SU-DHL-6 (cell line): Measurements from ENCODE around the gene CLPX.

Source experiments
- H2AFZ ChIP-seq: fragments of 200-600 bp; sonication (generic); 2 replicates; pipeline ENCODE4 v1.6.1; 2014; ENCODE audit warnings: low read depth, mild to moderate bottlenecking, moderate library complexity, mixed read lengths, antibody characterized with exemption, low read length; ENCODE audit not compliant: severe bottlenecking
- H3F3A ChIP-seq: fragments of 200-600 bp; shearing (Covaris generic); 2 replicates; pipeline ENCODE4 v1.6.0; 2016; ENCODE audit warnings: antibody characterized with exemption, mild to moderate bottlenecking; ENCODE audit not compliant: insufficient read depth
- H3K27ac ChIP-seq: fragments of 200-600 bp; sonication (generic); 2 replicates; pipeline ENCODE4 v1.5.1; 2016; ENCODE audit warnings: low read depth, mild to moderate bottlenecking, low read length, moderate library complexity, mixed read lengths
- H3K27me3 ChIP-seq: fragments of 200-600 bp; sonication (generic), shearing (Covaris generic); 2 replicates; pipeline ENCODE4 v1.6.0; 2014; ENCODE audit warnings: mild to moderate bottlenecking, low read length
- H3K36me3 ChIP-seq: fragments of 200-600 bp; sonication (generic); 2 replicates; pipeline ENCODE4 v1.6.1; 2014; ENCODE audit warnings: mild to moderate bottlenecking, low read length, mixed read lengths
- H3K4me2 ChIP-seq: fragments of 300-600, 200-600 bp; shearing (Covaris generic), sonication (generic); 2 replicates; pipeline ENCODE4 v1.6.0; 2014; ENCODE audit warnings: low read length, low read depth, mild to moderate bottlenecking; ENCODE audit not compliant: poor library complexity, severe bottlenecking
- H3K4me3 ChIP-seq: fragments of 200-600 bp; sonication (generic); 2 replicates; pipeline ENCODE4 v1.5.1; 2014; ENCODE audit warnings: antibody characterized with exemption, low read length, mild to moderate bottlenecking, mixed read lengths; ENCODE audit not compliant: insufficient read depth, poor library complexity, severe bottlenecking
- H3K79me2 ChIP-seq: fragments of 200-600 bp; sonication (generic); 2 replicates; pipeline ENCODE4 v1.6.1; 2014; ENCODE audit warnings: mild to moderate bottlenecking, low read length, moderate library complexity; ENCODE audit not compliant: insufficient read depth
- H3K9ac ChIP-seq: fragments of 200-600 bp; sonication (generic); 2 replicates; pipeline ENCODE4 v1.7.0; 2014; ENCODE audit warnings: mild to moderate bottlenecking, low read length
- H3K9me2 ChIP-seq: fragments of 200-600 bp; sonication (generic); replicated peaks from 2 replicates; pipeline ENCODE4 v1.6.1; 2014; ENCODE audit warnings: low read length; ENCODE audit not compliant: insufficient read depth
- H3K9me3 ChIP-seq: fragments of 200-600 bp; sonication (generic); 2 replicates; pipeline ENCODE4 v1.6.1; 2014; ENCODE audit warnings: low read length, mixed read lengths; ENCODE audit not compliant: insufficient read depth
- H4K20me1 ChIP-seq: fragments of 200-600 bp; sonication (generic); 2 replicates; pipeline ENCODE4 v1.6.1; 2014; ENCODE audit warnings: low read depth, mild to moderate bottlenecking, antibody characterized with exemption, low read length, moderate library complexity, mixed read lengths
- EZH2phosphoT487 ChIP-seq: fragments of 200-600 bp; sonication (generic), shearing (Covaris generic); conservative IDR thresholded peaks from 2 replicates; pipeline ENCODE4 v1.6.1; 2018; ENCODE audit warnings: mild to moderate bottlenecking, antibody characterized with exemption, low read length, moderate library complexity, mixed read lengths
- TF ChIP-seq, protein P1 (sequence below): fragments of 200-600 bp; sonication (generic); IDR thresholded peaks from one replicate; pipeline ENCODE4 v1.5.1; 2017; ENCODE audit warnings: antibody characterized with exemption, mild to moderate bottlenecking, low read length, moderate library complexity; ENCODE audit not compliant: insufficient read depth, poor library complexity, severe bottlenecking

The CLPX gene

DNA sequence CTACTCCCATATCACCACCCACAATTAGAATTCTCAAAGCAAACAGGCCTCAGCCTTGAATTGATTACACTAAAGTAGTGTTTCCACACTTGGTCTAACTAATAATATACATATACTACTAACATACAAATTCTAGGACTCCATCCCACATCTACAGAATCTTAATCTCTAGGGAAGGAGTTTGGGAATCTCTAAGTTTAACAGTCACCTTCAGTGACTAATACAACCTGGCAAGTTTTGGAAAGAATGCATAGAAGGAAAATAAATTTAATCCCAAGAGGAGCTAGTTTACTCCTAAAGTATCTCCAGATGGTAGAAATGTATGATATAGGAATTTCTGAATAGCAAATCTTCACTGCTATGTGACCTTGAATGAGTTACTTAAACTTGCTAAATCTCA is 9.1 kb downstream of the CLPX start:
- Histone ChIP-seq H3K4me3 (no peak overlapping the region), H3K36me3 (peaks cover 22% of the 10 kb centered on the region; the same call in 1 of the 2 replicates), H3K27ac (no peak overlapping the region), H3K9me2 (no peaks in the 10 kb centered on the region), H3F3A (peaks cover 4% of the 10 kb centered on the region; the same call in 1 of the 2 replicates), H4K20me1 (no peaks in the 10 kb centered on the region), H2AFZ (no peak overlapping the region), H3K9me3 (no peaks in the 10 kb centered on the region), H3K9ac (no peak overlapping the region), H3K27me3 (no peaks in the 10 kb centered on the region), H3K79me2 (peaks cover 20% of the 10 kb centered on the region), H3K4me2 (no peak overlapping the region)
- TF ChIP-seq EZH2phosphoT487 = no peak
- TF ChIP-seq, protein P1, sequence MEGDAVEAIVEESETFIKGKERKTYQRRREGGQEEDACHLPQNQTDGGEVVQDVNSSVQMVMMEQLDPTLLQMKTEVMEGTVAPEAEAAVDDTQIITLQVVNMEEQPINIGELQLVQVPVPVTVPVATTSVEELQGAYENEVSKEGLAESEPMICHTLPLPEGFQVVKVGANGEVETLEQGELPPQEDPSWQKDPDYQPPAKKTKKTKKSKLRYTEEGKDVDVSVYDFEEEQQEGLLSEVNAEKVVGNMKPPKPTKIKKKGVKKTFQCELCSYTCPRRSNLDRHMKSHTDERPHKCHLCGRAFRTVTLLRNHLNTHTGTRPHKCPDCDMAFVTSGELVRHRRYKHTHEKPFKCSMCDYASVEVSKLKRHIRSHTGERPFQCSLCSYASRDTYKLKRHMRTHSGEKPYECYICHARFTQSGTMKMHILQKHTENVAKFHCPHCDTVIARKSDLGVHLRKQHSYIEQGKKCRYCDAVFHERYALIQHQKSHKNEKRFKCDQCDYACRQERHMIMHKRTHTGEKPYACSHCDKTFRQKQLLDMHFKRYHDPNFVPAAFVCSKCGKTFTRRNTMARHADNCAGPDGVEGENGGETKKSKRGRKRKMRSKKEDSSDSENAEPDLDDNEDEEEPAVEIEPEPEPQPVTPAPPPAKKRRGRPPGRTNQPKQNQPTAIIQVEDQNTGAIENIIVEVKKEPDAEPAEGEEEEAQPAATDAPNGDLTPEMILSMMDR = no peak

- Histone ChIP-seq H3K27ac (no peak overlapping the region), H3K4me3 (no peak overlapping the region), H4K20me1 (no peaks in the 10 kb centered on the region), H3K27me3 (no peaks in the 10 kb centered on the region), H3K9ac (no peak overlapping the region), H3F3A (peaks cover 4% of the 10 kb centered on the region; the same call in 1 of the 2 replicates), H3K79me2 (peaks cover 14% of the 10 kb centered on the region), H2AFZ (no peak overlapping the region), H3K9me3 (no peaks in the 10 kb centered on the region), H3K36me3 (peaks cover 22% of the 10 kb centered on the region; the same call in 1 of the 2 replicates), H3K4me2 (no peak overlapping the region), H3K9me2 (no peaks in the 10 kb centered on the region)
- TF ChIP-seq EZH2phosphoT487 = no peak
- TF ChIP-seq, protein P1 = no peak
Measured at GRCh38 chr15:65175511-65175910, 9.6 kb downstream of the CLPX start.

DNA sequence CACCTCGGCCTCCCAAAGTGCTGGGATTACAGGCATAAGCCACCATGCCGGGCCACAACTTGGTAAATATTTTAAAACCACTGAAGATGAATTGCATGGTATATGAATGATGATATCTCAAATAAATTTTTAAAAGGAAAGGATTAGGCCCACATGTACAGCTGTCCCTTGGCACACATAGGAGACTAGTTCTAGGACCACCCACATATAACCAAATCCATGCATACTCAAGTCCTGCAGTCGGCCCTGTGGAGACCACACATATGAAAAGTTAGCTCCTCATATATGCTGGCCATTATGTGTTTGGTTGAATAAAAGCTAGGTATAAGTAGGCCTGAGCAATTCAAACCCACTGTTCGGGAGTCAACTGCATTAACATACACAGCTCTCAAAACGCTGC is 10.6 kb downstream of the CLPX start:
- no peak overlapping the region for H3K9ac ChIP-seq
- H3K9me3 ChIP-seq = no peaks in the 10 kb centered on the region
- H3K4me2 ChIP-seq = no peak overlapping the region
- peaks cover 17% of the 10 kb centered on the region; the same call in 1 of the 2 replicates for H3K36me3 ChIP-seq
- H3K27ac ChIP-seq = no peak overlapping the region
- no peaks in the 10 kb centered on the region for H4K20me1 ChIP-seq
- no peak overlapping the region for H2AFZ ChIP-seq
- H3K79me2 ChIP-seq = peaks cover 9% of the 10 kb centered on the region
- TF ChIP-seq, protein P1 = no peak
- no peak for TF ChIP-seq EZH2phosphoT487
- H3K4me3 ChIP-seq = no peak overlapping the region
- no peaks in the 10 kb centered on the region for H3K27me3 ChIP-seq
- no peaks in the 10 kb centered on the region for H3K9me2 ChIP-seq
- H3F3A ChIP-seq = peaks cover 4% of the 10 kb centered on the region; the same call in 1 of the 2 replicates
